Adrenal gland (tissue), 5 donors: Measurements from ENCODE around the gene RCE1.

ENCODE experiments used
- POLR2A ChIP-seq, 2 donors: fragments of 450-650 bp; IDR thresholded peaks; one replicate each; pipeline ENCODE4 v1.6.1; 2017; ENCODE audit warnings: antibody characterized with exemption in 2 of 2, mild to moderate bottlenecking in 2 of 2, moderate library complexity in 1 of 2
- TF ChIP-seq, protein P1 (sequence below), 6 experiments: fragments of 450-650 bp in 4 of 6; fragments of 200-600 bp in 2 of 6; sonication (generic) in 1 of 6; IDR thresholded peaks; 1 replicate in 5 of 6; 2 replicates in 1 of 6; pipeline versions ENCODE4 v1.5.1 to v1.8.0; 2016 to 2021; ENCODE audit warnings: antibody characterized with exemption in 6 of 6, mild to moderate bottlenecking in 2 of 6, moderate library complexity in 1 of 6
- donor health status: DM: no; HTN: no; CAD: no.

DNA sequence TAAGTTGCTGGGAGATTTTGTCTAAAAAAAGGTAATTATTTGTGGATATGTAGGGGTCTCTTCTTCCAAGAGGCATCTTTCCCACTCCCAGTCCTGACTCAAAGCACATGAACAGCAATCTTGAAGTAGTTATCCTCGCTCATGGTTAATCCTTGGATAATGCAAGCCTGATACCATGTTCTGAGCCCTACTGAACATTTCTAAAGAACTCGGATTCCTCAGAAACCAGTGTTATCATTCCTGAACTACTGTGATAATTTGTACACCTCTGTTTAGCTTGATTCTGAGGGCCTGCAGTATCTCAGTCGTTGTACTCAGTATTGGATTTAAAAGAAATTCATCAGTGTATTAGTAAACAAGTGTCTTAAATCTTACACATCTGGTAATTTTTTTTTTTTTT lies 22.3 kb upstream of the RCE1 start:
- TF ChIP-seq, protein P1, sequence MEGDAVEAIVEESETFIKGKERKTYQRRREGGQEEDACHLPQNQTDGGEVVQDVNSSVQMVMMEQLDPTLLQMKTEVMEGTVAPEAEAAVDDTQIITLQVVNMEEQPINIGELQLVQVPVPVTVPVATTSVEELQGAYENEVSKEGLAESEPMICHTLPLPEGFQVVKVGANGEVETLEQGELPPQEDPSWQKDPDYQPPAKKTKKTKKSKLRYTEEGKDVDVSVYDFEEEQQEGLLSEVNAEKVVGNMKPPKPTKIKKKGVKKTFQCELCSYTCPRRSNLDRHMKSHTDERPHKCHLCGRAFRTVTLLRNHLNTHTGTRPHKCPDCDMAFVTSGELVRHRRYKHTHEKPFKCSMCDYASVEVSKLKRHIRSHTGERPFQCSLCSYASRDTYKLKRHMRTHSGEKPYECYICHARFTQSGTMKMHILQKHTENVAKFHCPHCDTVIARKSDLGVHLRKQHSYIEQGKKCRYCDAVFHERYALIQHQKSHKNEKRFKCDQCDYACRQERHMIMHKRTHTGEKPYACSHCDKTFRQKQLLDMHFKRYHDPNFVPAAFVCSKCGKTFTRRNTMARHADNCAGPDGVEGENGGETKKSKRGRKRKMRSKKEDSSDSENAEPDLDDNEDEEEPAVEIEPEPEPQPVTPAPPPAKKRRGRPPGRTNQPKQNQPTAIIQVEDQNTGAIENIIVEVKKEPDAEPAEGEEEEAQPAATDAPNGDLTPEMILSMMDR (IDR thresholded peaks at IDR 0.05), result no peak
- TF ChIP-seq POLR2A (IDR thresholded peaks at IDR 0.05), result no peak
